NOMO-1 (cell line): Measurements from ENCODE around the gene GPSM1.
A peak's percentile ranks its signal among the peaks of the same experiment; 100 is the strongest.

Source experiments
- DNase-seq, 2 experiments: peaks; one replicate each; lab custom pipeline; 2025; ENCODE audit not compliant: unreplicated experiment in 2 of 2; lab: John Stamatoyannopoulos, UW

Gene GPSM1

GRCh38 chr9:136304456-136304855 is 22.9 kb upstream of the GPSM1 start:
- DNase-seq = no peak

DNA sequence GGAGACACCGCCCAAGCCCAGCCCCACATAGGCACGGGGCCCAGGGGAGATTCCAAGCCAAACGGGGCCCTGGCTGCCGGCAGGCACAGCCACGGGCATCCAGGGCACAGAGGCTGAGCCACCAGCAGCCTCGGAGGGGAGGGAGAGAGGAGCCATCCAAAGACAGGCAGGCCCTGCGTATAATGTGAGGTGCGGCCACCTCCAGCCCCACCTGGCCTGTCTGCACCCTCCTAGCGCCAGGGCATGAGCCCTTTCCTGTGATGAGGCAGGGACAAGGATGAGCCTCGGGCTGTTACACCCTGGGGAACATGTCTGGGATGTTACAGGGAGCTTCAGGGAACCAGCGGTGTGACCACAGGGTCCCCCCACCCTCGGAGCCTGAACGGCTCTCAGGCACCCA is 22.4 kb upstream of the GPSM1 start:
- DNase-seq = no peak

- no peak for DNase-seq
Observed at GRCh38 chr9:136305804-136306203, 21.5 kb upstream of the GPSM1 start.

DNA sequence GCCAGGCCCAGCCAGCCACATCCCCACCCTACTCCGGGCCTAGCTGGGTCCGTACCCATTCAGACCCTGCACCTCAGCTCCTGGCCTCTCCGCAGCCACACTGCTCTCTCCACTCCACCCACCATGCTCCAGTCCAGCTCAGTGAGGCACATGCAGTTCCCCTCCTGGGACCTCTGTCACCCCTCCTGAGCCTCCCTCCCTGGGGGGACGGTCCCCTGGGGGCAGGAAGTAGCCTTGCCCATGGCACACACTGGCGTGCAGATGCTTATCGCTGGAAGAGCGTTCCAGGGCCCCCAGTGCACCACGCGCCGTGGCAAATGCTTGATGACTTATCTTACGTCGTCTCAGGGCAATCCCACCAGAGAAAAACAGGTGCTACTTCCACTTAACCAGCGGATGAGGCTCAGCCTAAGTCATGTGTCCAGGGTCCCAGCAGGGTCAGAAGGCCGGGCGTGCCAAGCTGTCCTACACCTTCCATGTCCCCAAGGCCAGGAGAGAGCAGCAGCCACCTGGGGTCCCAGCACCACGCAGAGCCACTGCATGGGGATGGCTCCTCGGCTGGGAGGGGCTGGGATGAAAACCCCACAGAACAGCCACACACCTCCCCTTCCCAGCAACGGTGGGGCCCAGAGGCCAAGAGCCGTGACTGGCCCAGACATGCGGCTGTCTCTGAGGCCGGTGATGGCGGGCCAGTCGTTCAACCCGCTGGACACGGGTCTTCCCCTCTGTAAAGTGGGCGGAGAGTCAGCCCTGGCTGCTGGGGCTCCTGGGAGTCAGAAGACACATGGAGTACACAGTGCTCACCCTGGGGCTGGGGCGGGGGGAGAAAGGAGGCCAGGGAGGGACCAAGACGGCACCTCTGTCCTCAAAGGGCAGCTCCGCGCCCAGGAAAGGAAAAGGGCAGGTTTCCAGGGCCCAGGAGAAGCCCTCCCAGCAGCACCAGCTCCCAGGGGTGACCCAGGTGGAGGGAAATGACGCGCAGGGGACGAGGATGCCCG is 20.8 kb upstream of the GPSM1 start:
- no peak for DNase-seq

DNA sequence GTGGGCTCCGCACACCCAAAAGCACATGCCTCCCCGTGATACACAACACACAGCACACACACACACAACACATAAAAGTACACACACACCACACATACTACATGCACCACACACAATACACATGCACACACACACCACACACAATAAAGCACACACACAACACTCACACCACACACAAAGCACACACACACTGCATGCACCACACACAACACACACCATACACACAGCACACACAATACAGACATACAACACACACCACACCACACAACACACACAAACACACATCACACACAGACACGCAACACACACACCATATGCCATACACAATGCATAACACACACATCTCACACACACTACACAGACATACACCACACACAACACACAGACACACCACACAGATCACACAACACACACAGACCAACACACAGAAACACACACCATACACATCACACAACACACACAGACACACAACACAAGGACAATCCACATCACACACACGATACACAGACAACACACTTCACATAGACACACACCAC is 20.1 kb upstream of the GPSM1 start:
- DNase-seq = no peak

- DNase-seq = no peak
Observed at GRCh38 chr9:136308006-136308701, 19.2 kb upstream of the GPSM1 start.

DNA sequence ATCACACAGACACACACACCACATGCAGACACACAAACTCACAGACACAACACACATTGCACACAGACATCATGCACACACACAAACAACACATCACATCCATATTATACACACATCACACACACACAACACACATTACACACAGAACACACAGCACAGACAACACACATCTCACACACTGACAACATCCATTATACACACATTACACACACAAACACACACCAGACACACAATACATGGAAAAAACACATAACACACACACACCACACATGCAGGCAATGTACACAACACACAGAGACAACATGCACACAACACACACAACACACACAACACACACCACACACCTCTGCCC is 18.7 kb upstream of the GPSM1 start:
- DNase-seq = no peak

DNA sequence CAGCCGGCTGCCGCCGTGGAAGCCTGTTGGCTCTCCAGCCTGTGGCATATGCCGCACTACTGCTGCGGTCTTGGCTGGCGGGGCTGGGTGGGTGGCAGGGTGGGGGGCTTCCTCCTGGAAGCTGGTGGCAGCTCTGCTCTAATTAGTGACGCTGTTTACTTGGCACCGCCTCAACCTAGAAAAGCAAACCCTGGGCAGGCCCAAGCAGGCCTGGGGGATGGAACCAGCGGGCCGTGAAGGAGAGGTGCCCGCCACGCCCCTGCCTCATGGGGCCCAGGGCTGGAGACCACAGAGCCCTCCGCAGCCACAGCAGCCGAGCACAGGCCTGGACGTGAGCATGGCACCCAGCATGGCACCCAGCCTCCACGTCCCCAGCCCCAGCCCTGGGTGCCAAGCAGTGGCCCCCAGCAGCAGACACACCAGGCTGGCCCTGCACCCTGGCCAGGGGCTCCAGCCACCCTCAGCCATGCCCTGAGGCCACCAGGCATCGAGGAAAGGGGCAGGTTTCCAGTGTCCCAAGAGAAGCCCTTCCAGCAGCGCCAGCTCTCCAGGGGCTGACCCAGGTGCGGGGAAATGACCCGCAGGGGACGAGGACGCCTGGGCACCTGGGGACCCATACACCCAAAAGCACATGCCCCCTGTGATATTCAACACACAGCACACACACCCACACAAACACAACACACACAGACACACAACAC is 18.1 kb upstream of the GPSM1 start:
- peak in 1 of 2 experiments; percentile 15 for DNase-seq

- DNase-seq = no peak
Observed at GRCh38 chr9:136309806-136310220, 17.5 kb upstream of the GPSM1 start.

GRCh38 chr9:136310273-136311030 is 16.9 kb upstream of the GPSM1 start:
- DNase-seq = no peak

DNA sequence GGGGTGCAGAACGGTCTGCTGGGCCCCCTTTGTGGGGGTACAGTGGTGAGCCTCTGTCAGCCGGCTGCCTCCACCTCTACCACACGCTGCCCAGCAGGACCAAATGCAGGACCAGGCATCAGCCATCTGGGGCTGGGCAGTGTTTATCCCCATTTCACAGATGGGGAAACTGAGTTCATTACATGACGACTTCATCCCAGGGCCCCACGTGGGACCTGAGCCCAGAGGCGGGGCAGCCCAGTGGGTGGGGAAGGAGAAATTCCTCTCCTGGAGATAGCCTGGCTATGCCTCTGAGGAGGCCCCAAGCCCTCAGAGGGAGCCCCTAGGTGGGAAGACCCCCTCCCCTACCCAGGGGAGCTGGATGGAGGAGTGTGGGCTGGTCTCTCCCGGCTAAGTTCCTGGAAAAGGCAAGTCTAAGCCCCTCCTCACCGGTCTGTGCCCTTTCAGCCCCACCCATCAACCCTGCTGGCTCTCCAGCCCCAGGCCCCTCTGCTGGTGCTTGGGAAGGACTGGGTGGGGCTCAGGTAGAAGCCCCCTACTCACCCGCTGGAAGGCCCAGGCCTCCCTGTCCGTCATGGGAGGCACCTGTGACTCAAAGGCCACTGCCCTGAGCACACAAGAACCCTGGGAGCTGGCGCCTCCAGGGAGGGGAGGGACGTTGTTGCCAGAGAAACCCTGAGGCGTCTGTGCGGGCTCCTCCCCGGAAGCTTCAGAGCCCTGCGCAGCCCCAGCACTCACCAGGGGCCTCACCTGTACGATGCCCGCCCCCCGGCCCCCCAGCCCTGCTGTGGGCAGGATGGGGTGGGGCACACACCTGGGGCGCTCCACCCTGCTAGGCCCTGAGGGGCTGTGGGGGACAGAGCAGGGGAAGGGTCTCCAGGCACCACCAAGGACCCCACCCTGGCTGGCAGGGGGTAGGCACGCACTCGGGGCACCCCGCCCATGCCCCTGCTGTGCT is 16.0 kb upstream of the GPSM1 start:
- DNase-seq = no peak

DNA sequence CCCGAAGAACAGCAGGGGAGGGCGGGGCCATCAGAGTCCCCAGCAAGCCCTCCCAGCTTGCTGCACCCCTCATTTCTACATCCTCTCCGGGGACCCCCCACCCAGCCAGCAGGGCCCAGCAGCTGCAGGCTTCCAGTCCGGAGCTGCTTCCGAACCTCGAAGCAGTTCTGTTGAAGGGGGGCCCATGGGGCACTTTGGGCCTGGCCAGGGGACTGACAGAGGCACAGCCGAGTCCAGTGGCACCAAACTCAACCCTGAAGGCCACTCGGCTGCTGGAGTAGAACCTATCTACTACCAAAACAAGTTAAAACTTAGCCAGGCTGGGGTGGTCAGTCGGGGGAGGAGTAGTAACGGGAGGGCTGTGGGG is 15.3 kb upstream of the GPSM1 start:
- no peak for DNase-seq

DNA sequence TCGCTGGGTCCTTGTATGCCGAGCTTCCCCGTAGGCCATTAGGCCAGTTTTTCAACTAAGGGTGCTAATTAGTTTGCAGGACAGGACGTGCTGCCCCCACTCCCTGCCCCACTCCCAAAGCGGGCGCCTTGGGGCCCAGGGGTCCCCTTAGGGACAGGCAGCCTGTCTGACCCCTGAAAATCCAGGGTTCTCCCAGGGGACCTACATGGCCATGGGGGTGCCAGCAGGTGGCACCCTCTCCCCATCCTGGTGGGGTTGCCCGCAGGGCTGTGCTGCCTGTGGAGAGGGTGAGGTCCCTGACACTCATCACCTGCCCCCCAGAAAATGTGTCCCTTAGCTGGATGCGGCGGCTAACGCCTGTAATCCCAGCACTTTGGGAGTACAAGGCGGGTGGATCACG is 14.9 kb upstream of the GPSM1 start:
- DNase-seq = peak in 1 of 2 experiments; percentile 26

- DNase-seq = no peak
Observed at GRCh38 chr9:136313111-136314055, 14.0 kb upstream of the GPSM1 start.

- no peak for DNase-seq
Observed at GRCh38 chr9:136314056-136314416, 13.3 kb upstream of the GPSM1 start.

- DNase-seq = no peak
Observed at GRCh38 chr9:136314944-136315343, 12.4 kb upstream of the GPSM1 start.

GRCh38 chr9:136316271-136316751 is 11.0 kb upstream of the GPSM1 start:
- DNase-seq = no peak
